ENCODE results near the gene NPAS2. TPM values are rescaled to one million over a fixed set of nuclear protein-coding genes. Genes with fewer than 3 reads are reported as not detected.

The NPAS2 gene
- polyA plus RNA-seq, 3 donors from 2014 or later, result not detected

- Mint-ChIP-seq H3K4me3 (no peak overlapping the region), H3K9me3 (peaks cover 0 to 2% (median 0%) of the 10 kb centered on the region in 6 donors), H3K4me1 (no peaks in the 10 kb centered on the region), H3K27me3 (ENCODE audit: low read depth in 3 of 3) (peaks cover 3 to 10% (median 5%) of the 10 kb centered on the region in 3 donors), H3K27ac (no peak overlapping the region), H3K36me3 (no peaks in the 10 kb centered on the region)
- no peak for DNase-seq
These were observed 99.4 kb downstream of the NPAS2 start for GRCh38 chr2:100919316-100919715.

DNA sequence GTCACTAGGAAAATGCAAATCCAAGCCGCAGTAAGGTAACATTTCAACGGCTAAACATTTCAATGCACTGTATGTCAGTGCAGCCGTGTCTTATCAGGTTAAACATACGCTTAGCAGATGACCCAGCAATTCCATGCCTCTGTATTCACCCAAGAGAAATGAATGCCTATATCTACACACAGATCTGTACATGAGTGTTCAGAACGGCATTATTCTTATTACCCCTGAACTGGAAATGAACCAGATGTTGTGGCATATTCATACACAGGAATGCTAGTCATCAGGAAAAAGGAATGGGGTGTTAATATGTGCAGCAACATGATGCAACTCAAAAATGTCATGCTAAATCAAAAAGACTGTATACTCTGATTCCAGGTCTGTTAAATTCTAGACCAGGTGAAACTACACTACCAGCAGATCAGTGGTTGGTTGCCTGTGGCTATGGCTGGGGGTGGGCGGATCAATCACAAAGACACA is 101.8 kb downstream of the NPAS2 start:
- Mint-ChIP-seq H3K27me3 (ENCODE audit: low read depth in 3 of 3) (peaks cover 2 to 5% (median 4%) of the 10 kb centered on the region in 3 donors), H3K36me3 (no peaks in the 10 kb centered on the region), H3K27ac (no peak overlapping the region), H3K4me1 (no peaks in the 10 kb centered on the region), H3K9me3 (no peaks in the 10 kb centered on the region), H3K4me3 (no peak overlapping the region)
- DNase-seq, result no peak

- Mint-ChIP-seq H3K27ac (no peak overlapping the region), H3K9me3 (no peaks in the 10 kb centered on the region), H3K4me1 (no peaks in the 10 kb centered on the region), H3K27me3 (ENCODE audit: low read depth in 3 of 3) (peaks cover 0 to 5% (median 2%) of the 10 kb centered on the region in 3 donors), H3K36me3 (no peaks in the 10 kb centered on the region), H3K4me3 (no peak overlapping the region)
- DNase-seq, result no peak
These were observed 103.6 kb downstream of the NPAS2 start for GRCh38 chr2:100923461-100924060.

- no peaks in the 10 kb centered on the region for H3K36me3 Mint-ChIP-seq
- H3K27ac Mint-ChIP-seq, result peak overlapping the region in 1 of 6 donors; percentile 31
- peak overlapping the region in 1 of 5 donors; percentile 8 for H3K4me3 Mint-ChIP-seq
- peaks cover 0 to 5% (median 2%) of the 10 kb centered on the region in 3 donors for H3K27me3 Mint-ChIP-seq (ENCODE audit: low read depth in 3 of 3)
- H3K4me1 Mint-ChIP-seq, result no peaks in the 10 kb centered on the region
- no peak for DNase-seq
- no peaks in the 10 kb centered on the region for H3K9me3 Mint-ChIP-seq
These were observed 104.2 kb downstream of the NPAS2 start for GRCh38 chr2:100924122-100924519.

GRCh38 chr2:100924520-100925451 is 104.8 kb downstream of the NPAS2 start:
- Mint-ChIP-seq H3K4me3 (peak overlapping the region in 3 of 5 donors; percentile 6 to 53 (median 8)), H3K4me1 (no peaks in the 10 kb centered on the region), H3K36me3 (no peaks in the 10 kb centered on the region), H3K27ac (peak overlapping the region in 2 of 6 donors; percentile 31 to 54), H3K27me3 (ENCODE audit: low read depth in 3 of 3) (peaks cover 0 to 2% (median 0%) of the 10 kb centered on the region in 3 donors), H3K9me3 (no peaks in the 10 kb centered on the region)
- no peak for DNase-seq

GRCh38 chr2:100928235-100928634 is 108.3 kb downstream of the NPAS2 start:
- H3K4me3 Mint-ChIP-seq, result no peak overlapping the region
- H3K27me3 Mint-ChIP-seq (ENCODE audit: low read depth in 3 of 3), result peaks cover 0 to 2% (median 0%) of the 10 kb centered on the region in 3 donors
- no peaks in the 10 kb centered on the region for H3K4me1 Mint-ChIP-seq
- no peak for DNase-seq
- H3K9me3 Mint-ChIP-seq, result no peaks in the 10 kb centered on the region
- no peak overlapping the region for H3K27ac Mint-ChIP-seq
- no peaks in the 10 kb centered on the region for H3K36me3 Mint-ChIP-seq

- H3K27ac Mint-ChIP-seq, result no peak overlapping the region
- H3K4me3 Mint-ChIP-seq, result no peak overlapping the region
- no peaks in the 10 kb centered on the region for H3K36me3 Mint-ChIP-seq
- no peak for DNase-seq
- H3K27me3 Mint-ChIP-seq (ENCODE audit: low read depth in 3 of 3), result peaks cover 0 to 4% (median 2%) of the 10 kb centered on the region in 3 donors
- no peaks in the 10 kb centered on the region for H3K4me1 Mint-ChIP-seq
- H3K9me3 Mint-ChIP-seq, result no peaks in the 10 kb centered on the region
These were observed 109.2 kb downstream of the NPAS2 start for GRCh38 chr2:100929147-100929546.

DNA sequence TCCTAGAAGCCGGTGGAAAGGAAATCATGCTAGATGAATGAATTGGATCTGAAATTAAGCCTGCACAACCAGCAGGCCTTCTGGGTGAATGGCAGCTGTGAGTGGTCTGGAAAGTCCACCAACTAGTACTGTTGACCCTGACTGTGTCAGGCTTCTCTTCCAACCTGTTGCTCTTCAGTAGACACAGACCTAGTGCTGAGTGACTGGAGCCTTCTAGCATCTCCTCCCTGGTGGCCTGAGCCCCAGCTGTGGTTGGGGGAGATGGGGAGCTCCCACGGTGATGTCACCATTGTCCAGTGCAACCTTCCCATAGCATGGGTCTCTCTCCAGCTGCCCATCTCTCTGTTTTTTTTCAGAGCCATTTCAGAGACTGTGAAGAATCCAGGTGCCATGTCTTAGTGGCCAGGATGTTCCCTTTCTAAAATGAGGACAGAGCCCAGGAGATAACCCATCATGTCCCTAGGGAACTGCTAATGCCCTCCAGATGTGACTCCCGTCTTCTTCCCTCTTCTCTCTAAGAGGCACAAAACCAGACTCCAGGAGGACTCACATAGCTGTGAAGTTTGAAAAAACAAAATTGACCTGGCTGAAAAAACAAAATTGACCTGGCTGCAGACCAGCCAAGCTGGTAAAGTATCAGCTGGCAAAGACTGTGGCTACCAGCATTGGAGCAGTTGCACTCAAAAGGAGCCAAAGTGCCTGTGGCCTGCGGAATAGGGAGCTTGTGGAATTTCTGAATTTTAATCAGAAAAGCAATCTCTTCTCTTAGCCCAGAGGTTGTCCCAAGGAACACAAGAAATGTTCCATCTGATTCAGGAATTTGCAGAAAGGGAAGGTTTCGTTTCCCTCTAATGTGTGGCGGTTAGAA is 114.8 kb downstream of the NPAS2 start:
- H3K9me3 Mint-ChIP-seq, result no peaks in the 10 kb centered on the region
- no peaks in the 10 kb centered on the region for H3K36me3 Mint-ChIP-seq
- H3K27ac Mint-ChIP-seq, result no peak overlapping the region
- no peaks in the 10 kb centered on the region for H3K4me1 Mint-ChIP-seq
- no peak for DNase-seq
- H3K27me3 Mint-ChIP-seq (ENCODE audit: low read depth in 3 of 3), result peaks cover 0 to 4% (median 0%) of the 10 kb centered on the region in 3 donors
- no peak overlapping the region for H3K4me3 Mint-ChIP-seq

DNA sequence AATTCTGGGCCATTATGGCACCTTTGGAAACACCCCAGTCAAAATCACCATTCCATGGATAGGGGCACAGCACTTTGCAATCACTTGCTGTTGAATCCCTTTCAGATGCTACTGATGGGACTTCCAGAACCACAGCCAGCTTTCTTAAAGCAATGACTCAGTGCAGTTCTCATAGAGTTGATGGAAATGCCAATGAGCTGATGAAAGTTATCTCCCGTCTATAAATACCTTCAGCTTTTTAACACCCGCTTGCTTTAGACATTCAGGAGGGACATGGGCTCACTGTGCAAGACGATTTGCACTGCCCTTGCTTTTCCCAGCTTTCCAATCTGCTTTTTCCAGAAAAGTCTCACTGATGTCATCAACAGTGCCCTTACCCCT is 115.4 kb downstream of the NPAS2 start:
- Mint-ChIP-seq H3K27ac (no peak overlapping the region), H3K9me3 (no peaks in the 10 kb centered on the region), H3K4me3 (no peak overlapping the region), H3K27me3 (ENCODE audit: low read depth in 3 of 3) (peaks cover 0 to 4% (median 0%) of the 10 kb centered on the region in 3 donors), H3K36me3 (no peaks in the 10 kb centered on the region), H3K4me1 (peaks cover 0 to under 1% of the 10 kb centered on the region in 2 donors)
- DNase-seq, result no peak

DNA sequence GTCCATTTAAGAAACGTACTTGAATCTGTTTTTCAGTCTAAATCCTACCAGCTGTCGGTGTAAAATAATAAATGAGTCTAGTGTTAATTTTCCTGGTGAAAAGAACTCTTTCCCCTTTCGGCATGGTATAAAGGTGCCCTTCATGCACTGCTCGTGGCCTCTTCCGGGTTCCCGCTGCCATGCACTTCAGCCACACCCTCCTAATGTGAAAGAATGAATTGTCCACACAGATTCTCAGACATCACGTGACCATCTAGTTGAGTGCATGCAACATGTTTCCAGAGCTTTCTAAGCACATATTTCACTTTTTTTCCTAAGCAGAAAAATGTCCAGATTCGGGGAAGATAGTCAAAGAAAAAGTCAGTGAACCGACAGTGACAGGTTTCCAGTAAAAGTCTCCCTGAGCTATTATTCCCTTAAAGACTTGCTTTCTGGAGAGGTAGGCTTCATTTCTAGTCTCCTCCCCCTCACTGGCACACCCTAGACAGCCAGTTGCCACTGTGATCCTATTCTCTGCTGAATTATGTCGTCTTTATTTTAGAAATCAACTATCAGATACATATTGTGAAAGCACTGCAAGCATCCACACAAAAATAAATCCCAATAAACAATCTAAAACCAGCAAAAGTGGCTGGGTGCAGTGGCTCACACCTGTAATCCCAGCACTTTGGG is 116.3 kb downstream of the NPAS2 start:
- Mint-ChIP-seq H3K36me3 (no peaks in the 10 kb centered on the region), H3K9me3 (no peaks in the 10 kb centered on the region), H3K4me3 (no peak overlapping the region), H3K27ac (no peak overlapping the region), H3K27me3 (ENCODE audit: low read depth in 3 of 3) (peaks cover 0 to 9% (median under 1%) of the 10 kb centered on the region in 3 donors), H3K4me1 (peaks cover 0 to 3% of the 10 kb centered on the region in 2 donors)
- no peak for DNase-seq

GRCh38 chr2:100936972-100937542 is 117.1 kb downstream of the NPAS2 start:
- Mint-ChIP-seq H3K4me3 (no peak overlapping the region), H3K27me3 (ENCODE audit: low read depth in 3 of 3) (peaks cover 0 to 9% (median 5%) of the 10 kb centered on the region in 3 donors), H3K4me1 (peaks cover 0 to 3% of the 10 kb centered on the region in 2 donors), H3K36me3 (no peaks in the 10 kb centered on the region), H3K9me3 (no peaks in the 10 kb centered on the region), H3K27ac (no peak overlapping the region)
- DNase-seq, result no peak

DNA sequence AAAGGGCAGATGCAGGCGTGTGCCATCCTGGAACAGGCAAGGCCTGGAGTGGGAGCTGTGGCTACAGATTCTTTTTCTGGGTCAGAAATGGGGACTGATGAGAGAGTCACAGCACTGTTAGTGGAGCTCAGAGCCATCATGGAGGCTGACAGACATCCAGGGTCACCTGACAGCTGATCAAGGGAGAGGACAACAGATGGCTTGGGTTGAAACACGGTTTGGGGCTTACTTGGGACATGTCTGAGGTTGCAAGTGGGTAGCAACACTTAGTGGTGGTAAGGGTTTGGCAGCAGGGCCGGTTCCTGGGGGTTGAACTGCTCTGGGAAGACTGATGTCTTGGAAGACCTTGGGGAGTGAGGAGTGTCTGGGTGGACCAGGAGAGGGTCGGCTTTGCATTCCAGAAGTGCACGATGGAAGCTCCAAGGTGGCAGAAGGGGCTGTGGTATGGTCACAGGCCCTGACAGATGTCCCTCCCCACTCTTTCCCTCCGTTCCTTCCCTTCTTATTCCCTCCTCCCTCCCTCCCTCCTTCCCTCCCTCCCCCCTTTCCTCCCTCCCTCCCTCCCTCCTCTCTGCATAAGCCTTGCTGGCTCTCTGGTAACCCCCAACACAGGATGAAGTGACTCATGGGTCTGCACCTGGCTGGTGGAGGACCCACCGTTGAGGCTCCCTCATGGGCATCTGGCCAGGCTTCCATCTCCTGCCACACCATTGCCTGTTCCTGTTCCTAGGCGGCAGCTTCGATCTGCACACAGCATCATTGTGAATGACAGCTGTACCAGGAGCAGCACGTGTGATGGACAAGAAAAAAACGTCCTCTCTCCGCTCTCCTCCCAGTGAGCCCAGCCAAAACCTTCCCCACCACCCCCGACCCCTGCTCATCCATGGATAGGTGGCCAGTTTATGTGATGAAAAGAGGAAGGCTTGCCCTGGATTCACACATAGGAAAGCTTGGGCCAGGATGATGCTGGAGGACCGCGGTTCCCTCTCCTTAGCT is 118.4 kb downstream of the NPAS2 start:
- Mint-ChIP-seq H3K9me3 (no peaks in the 10 kb centered on the region), H3K27ac (no peak overlapping the region), H3K27me3 (ENCODE audit: low read depth in 3 of 3) (peaks cover 0 to 11% (median 5%) of the 10 kb centered on the region in 3 donors), H3K4me1 (peaks cover 0 to 3% of the 10 kb centered on the region in 2 donors), H3K4me3 (no peak overlapping the region), H3K36me3 (no peaks in the 10 kb centered on the region)
- DNase-seq, result no peak
